GM18867 (cell line): Measurements from ENCODE around the gene PAK1.
"Not testable (repeated sequence)": the region's sequence is repeated elsewhere in the genome, so short reads cannot be mapped to it uniquely, and the experiment has no call there.

Experiments
- ATAC-seq: cut with Tn5 transposase; IDR thresholded peaks from one replicate; pipeline ENCODE4 v1.9.1; 2021; ENCODE audit warnings: mild to moderate bottlenecking, moderate library complexity; ENCODE audit not compliant: unreplicated experiment

PAK1 gene

GRCh38 chr11:77473801-77474683, at the start of gene PAK1:
Gene PAK1, minus strand, starts transcription at chr11:77474094. Its CDS starts 81,574 bp downstream, at chr11:77392520.
- peak; percentile 70 for ATAC-seq

GRCh38 chr11:77522215-77522614, 48.3 kb upstream of the PAK1 start:
- no peak for ATAC-seq

GRCh38 chr11:77519847-77520246, 46.0 kb upstream of the PAK1 start:
- no peak for ATAC-seq

- ATAC-seq, result no peak
Observed at GRCh38 chr11:77518471-77518870, 44.6 kb upstream of the PAK1 start.

GRCh38 chr11:77517753-77518152, 43.9 kb upstream of the PAK1 start:
- no peak for ATAC-seq

- ATAC-seq, result no peak
Observed at GRCh38 chr11:77517226-77517625, 43.3 kb upstream of the PAK1 start.

- no peak for ATAC-seq
Observed at GRCh38 chr11:77515483-77515882, 41.6 kb upstream of the PAK1 start.

- ATAC-seq, result no peak
Observed at GRCh38 chr11:77515063-77515462, 41.2 kb upstream of the PAK1 start.

- ATAC-seq, result no peak
Observed at GRCh38 chr11:77512092-77512491, 38.2 kb upstream of the PAK1 start.

GRCh38 chr11:77510851-77511250, 37.0 kb upstream of the PAK1 start:
- no peak for ATAC-seq

- ATAC-seq, result no peak
Observed at GRCh38 chr11:77510095-77510494, 36.2 kb upstream of the PAK1 start.

- ATAC-seq, result no peak
Observed at GRCh38 chr11:77508019-77508418, 34.1 kb upstream of the PAK1 start.

- no peak for ATAC-seq
Observed at GRCh38 chr11:77506857-77507256, 33.0 kb upstream of the PAK1 start.

GRCh38 chr11:77505956-77506355, 32.1 kb upstream of the PAK1 start:
- no peak for ATAC-seq

- ATAC-seq, result no peak
Observed at GRCh38 chr11:77503006-77503405, 29.1 kb upstream of the PAK1 start.

- no peak for ATAC-seq
Observed at GRCh38 chr11:77502346-77502905, 28.5 kb upstream of the PAK1 start.

- no peak for ATAC-seq
Observed at GRCh38 chr11:77501758-77502157, 27.9 kb upstream of the PAK1 start.

GRCh38 chr11:77497368-77497767, 23.5 kb upstream of the PAK1 start:
- no peak for ATAC-seq

- no peak for ATAC-seq
Observed at GRCh38 chr11:77495526-77495925, 21.6 kb upstream of the PAK1 start.

GRCh38 chr11:77490035-77490434, 16.1 kb upstream of the PAK1 start:
- ATAC-seq, result not testable (repeated sequence)

GRCh38 chr11:77487790-77488189, 13.9 kb upstream of the PAK1 start:
- no peak for ATAC-seq

- no peak for ATAC-seq
Observed at GRCh38 chr11:77479746-77480352, 6.0 kb upstream of the PAK1 start.
